GM21360 (cell line): Measurements from ENCODE around the gene ARHGAP44.
A peak's percentile ranks its signal among the peaks of the same experiment; 100 is the strongest.

Source experiments
- ATAC-seq: cut with Tn5 transposase; IDR thresholded peaks from one replicate; pipeline ENCODE4 v1.9.1; 2021; ENCODE audit warnings: mild to moderate bottlenecking, moderate library complexity; ENCODE audit not compliant: unreplicated experiment

The ARHGAP44 gene, protein sequence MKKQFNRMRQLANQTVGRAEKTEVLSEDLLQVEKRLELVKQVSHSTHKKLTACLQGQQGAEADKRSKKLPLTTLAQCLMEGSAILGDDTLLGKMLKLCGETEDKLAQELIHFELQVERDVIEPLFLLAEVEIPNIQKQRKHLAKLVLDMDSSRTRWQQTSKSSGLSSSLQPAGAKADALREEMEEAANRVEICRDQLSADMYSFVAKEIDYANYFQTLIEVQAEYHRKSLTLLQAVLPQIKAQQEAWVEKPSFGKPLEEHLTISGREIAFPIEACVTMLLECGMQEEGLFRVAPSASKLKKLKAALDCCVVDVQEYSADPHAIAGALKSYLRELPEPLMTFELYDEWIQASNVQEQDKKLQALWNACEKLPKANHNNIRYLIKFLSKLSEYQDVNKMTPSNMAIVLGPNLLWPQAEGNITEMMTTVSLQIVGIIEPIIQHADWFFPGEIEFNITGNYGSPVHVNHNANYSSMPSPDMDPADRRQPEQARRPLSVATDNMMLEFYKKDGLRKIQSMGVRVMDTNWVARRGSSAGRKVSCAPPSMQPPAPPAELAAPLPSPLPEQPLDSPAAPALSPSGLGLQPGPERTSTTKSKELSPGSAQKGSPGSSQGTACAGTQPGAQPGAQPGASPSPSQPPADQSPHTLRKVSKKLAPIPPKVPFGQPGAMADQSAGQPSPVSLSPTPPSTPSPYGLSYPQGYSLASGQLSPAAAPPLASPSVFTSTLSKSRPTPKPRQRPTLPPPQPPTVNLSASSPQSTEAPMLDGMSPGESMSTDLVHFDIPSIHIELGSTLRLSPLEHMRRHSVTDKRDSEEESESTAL

DNA sequence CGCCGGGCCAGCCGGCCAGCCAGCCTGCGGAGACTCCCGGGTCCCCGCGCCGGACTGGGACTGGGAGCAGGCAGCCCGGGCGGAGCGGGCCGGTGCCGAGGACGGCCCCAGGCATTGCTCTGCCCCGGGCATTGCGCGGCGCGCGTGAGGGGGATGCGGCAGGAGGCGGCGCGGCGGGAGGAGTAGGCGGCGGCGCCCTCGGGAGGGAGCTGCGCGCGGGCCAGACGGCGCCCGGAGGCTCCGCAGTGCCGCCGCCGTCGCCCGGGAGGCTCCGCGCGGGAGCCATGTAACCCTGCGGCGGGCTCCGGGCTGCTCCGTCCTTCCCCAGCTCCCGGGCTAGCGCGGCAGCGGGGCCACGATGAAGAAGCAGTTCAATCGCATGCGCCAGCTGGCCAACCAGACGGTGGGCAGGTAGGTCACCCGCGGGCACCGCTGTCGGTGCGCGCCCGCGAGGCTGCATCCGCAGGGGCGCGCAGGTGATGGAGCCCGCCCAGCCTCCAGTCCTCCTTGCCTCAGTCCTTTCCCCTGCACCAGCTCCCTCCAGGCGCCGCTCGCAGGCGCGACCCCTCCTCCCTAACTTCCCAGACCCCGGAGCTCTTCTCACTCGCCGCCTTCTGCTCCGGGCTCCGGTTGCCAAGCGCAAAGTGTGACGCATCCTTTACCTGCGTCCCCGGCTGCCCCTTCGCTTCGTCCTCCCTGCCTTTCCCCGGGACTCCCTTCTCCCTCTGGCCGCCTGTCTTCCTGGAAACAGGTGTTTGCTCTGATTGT lies at the start of gene ARHGAP44:
TSS of gene ARHGAP44 (plus strand) at position 18 of the 768 bp plus-strand sequence. CDS start at position 359, 341 bp downstream.
- peak; percentile 72 for ATAC-seq

- no peak for ATAC-seq
Measured at GRCh38 chr17:12739500-12739899, 49.8 kb upstream of the ARHGAP44 start.

GRCh38 chr17:12743046-12743445 lies 46.3 kb upstream of the ARHGAP44 start:
- no peak for ATAC-seq

GRCh38 chr17:12744298-12744697 lies 45.0 kb upstream of the ARHGAP44 start:
- no peak for ATAC-seq

DNA sequence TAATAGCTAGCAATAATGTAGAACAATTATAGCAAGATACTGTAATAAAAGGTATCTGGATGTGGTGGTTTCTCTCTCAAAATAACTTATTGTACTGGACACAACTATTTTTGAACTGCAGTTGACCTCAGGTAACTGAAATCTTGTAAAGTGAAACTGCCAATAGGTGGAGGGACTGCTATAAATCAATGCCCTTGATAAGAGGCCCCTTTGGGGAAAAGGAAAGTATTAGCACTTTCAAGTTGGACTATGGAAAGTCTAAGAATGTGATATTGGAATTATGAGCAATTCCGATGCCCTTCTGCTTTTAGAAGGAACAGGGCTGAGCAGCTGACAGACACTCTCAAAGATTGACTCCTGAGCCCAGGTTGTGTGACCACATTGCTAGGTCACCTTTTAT lies 44.5 kb upstream of the ARHGAP44 start:
- ATAC-seq, result no peak

GRCh38 chr17:12745486-12745885 lies 43.8 kb upstream of the ARHGAP44 start:
- ATAC-seq, result no peak

- no peak for ATAC-seq
Measured at GRCh38 chr17:12756786-12757185, 32.5 kb upstream of the ARHGAP44 start.

GRCh38 chr17:12759090-12759489 lies 30.2 kb upstream of the ARHGAP44 start:
- no peak for ATAC-seq

GRCh38 chr17:12765548-12765947 lies 23.8 kb upstream of the ARHGAP44 start:
- no peak for ATAC-seq

DNA sequence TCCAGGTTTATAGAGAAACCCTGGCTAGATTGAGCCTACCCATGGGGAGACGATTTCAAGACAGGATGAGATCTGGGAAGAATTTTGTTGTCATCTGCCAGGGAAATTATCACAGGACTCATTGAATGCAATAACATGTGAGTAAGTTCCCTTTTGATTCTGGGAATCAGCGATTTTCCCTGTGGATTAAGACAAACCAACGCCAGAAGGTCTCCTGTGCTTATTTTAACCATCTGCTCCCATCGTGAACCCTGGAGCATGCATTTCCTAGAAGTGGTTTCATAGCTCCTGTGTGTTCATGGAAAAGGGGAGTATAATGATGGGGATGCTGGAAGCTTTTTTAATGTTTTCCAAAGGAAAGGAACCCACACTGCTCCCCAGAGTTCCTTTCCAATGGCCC lies 21.0 kb upstream of the ARHGAP44 start:
- ATAC-seq, result no peak

GRCh38 chr17:12769981-12770380 lies 19.3 kb upstream of the ARHGAP44 start:
- ATAC-seq, result no peak

DNA sequence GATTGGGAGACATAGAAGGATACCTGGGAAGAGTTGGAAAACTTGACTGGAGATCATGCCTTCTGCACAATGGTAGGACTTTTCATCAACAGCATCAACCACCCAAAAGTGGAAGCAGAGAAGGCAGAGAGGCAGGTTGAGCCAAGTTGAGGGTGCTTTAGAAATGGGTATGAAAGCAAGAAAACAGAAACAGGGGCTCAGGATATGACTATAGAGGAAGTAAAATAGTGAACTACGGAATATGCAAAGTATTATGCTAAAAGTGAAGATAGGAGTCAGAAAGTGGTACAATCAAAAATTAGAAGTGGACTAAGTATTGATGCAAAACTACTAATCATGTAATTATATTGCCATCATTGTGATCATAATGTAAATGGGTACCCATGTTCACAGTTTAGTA lies 16.1 kb upstream of the ARHGAP44 start:
- no peak for ATAC-seq

DNA sequence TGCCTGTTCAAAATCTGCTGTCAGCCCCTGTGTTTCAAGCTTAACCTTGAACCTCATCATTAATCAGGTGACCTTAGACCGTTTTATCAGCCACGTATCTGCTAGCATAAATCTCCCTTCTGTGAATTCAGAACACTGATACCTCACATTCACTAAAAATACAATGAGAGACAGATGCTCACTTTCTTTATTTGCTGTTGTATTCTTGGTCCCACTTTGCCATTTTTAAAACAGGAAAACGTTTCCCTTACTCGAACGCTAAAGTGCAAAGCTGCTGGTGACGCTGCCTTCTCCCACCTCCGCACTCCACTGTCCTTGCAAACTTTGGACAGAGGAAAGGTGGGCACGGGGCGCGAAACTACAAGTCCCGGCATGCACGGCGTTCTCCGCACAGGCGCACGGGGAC lies 220 bp upstream of the ARHGAP44 start:
- ATAC-seq, result peak; percentile 91

DNA sequence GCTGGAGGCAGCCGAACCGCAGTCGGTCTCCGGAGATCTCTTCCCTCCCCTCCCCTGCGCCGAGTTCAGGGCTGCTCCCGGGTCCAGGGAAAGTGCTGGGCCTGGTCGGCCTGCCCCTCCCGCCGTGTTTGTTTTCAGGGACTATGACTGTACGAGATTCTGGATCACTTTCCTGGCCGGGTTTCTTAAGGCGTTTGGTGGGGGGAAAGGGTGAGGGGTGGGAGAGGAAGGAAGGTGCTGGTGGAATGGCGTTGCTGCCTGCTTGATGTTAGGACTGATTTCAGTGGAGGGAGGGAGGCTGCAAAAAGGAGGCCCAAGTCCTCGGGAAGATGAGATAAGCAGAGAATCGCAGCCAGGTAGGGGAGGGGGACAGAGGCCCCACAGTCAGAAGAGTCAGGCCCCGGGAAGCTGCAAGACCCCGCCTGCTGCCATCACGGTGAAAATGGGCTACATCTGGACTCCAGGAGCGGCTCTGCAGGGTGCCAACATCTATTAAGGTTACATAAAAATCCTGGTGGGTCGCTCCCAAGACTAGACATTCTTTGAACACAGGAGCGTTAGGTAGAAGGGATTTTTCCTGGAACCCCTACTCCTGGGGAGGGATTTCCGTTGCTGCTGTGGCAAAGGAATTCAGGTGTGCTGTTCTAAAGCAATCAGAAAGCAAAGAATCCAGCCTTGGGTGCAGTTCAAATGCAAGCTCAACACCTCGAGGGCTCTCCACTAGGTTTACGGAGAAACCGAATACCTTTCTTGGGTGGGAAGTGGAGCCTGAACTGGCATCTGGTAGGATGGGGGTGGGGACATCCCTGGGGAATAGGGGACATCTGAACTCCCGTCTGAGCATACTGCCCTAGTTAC lies 1.2 kb downstream of the ARHGAP44 start:
- no peak for ATAC-seq

GRCh38 chr17:12794919-12795532 lies 5.7 kb downstream of the ARHGAP44 start:
- ATAC-seq, result no peak

DNA sequence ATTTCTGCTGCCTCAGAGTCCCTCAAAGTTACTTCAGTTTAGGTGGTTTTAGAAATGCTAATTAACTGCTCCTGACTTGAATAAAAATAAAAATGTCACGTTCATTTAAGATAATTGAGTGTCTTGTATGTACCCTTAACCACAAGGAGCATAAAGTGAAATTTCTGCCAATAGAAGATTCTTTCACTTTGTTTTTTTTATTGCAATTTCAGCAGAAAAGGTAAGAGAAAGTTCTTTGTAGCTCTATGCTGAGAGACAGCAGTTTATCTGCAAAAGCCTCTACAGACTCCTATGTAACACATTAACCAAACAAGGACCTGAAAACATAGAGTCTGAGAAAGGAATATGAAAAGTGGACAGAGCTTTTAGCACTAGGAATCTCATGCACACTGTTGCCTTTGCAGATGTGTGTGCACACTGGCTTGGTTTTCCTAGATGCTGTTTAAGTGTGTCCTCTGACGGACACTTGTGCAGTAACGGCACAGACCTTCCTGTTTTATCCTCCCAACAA lies 11.6 kb downstream of the ARHGAP44 start:
- ATAC-seq, result no peak

- no peak for ATAC-seq
Measured at GRCh38 chr17:12806630-12807029, 17.3 kb downstream of the ARHGAP44 start.

GRCh38 chr17:12808723-12809122 lies 19.4 kb downstream of the ARHGAP44 start:
- ATAC-seq, result no peak

DNA sequence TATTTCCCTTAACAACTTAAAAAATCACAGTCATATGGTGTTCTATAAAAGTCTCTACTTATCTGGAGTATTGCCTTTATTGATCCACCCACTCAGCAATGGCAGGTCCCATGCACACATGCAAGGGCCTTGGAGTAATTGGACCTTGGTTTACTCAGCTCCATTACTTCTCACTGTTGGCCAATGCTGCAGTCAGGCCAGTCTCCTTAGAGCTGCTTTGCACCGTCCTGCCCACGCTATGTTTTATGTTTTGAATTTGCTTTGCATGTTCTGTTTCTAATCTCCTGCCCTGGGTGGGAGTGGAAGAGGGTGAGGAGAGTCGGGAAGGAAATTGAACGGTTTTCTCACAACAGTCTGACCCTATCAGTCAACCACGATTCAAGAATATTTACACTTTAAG lies 23.6 kb downstream of the ARHGAP44 start:
- no peak for ATAC-seq

- no peak for ATAC-seq
Measured at GRCh38 chr17:12813664-12814063, 24.4 kb downstream of the ARHGAP44 start.
